Measurements from ENCODE around the gene APOD.

Gene APOD

GRCh38 chr3:195559723-195560409, 23.9 kb downstream of the APOD start:
- H3K4me3 ChIP-seq (ENCODE audit: low read length) = no peak overlapping the region

GRCh38 chr3:195558602-195559001, 25.1 kb downstream of the APOD start:
- no peak overlapping the region for H3K4me3 ChIP-seq (ENCODE audit: low read length)
- peak; percentile 33 for DNase-seq (ENCODE audit: low read depth)
- peak; percentile 51 for TF ChIP-seq CTCF (conservative IDR thresholded peaks at IDR 0.05; ENCODE audit: low read length)

More at GRCh38 chr3:195559723-195560409, 23.9 kb downstream of the APOD start:
- DNase-seq (ENCODE audit: low read depth) = no peak
- TF ChIP-seq CTCF (conservative IDR thresholded peaks at IDR 0.05; ENCODE audit: low read length) = no peak

GRCh38 chr3:195557322-195557721, 26.4 kb downstream of the APOD start:
- no peak overlapping the region for H3K4me3 ChIP-seq (ENCODE audit: low read length)

GRCh38 chr3:195556390-195556789, 27.4 kb downstream of the APOD start:
- H3K4me3 ChIP-seq (ENCODE audit: low read length) = no peak overlapping the region
- peak; percentile 31 for TF ChIP-seq CTCF (conservative IDR thresholded peaks at IDR 0.05; ENCODE audit: low read length)
- no peak for DNase-seq (ENCODE audit: low read depth)

More at GRCh38 chr3:195557322-195557721, 26.4 kb downstream of the APOD start:
- no peak for TF ChIP-seq CTCF (conservative IDR thresholded peaks at IDR 0.05; ENCODE audit: low read length)
- no peak for DNase-seq (ENCODE audit: low read depth)

- no peak overlapping the region for H3K4me3 ChIP-seq (ENCODE audit: low read length)
- TF ChIP-seq CTCF (conservative IDR thresholded peaks at IDR 0.05; ENCODE audit: low read length) = no peak
- DNase-seq (ENCODE audit: low read depth) = no peak
Measured at GRCh38 chr3:195555110-195555509, 28.6 kb downstream of the APOD start.

- no peak overlapping the region for H3K4me3 ChIP-seq (ENCODE audit: low read length)
- no peak for TF ChIP-seq CTCF (conservative IDR thresholded peaks at IDR 0.05; ENCODE audit: low read length)
- no peak for DNase-seq (ENCODE audit: low read depth)
Measured at GRCh38 chr3:195554458-195554857, 29.3 kb downstream of the APOD start.

- no peak overlapping the region for H3K4me3 ChIP-seq (ENCODE audit: low read length)
Measured at GRCh38 chr3:195553268-195553667, 30.5 kb downstream of the APOD start.

More at GRCh38 chr3:195553268-195553667, 30.5 kb downstream of the APOD start:
- no peak for DNase-seq (ENCODE audit: low read depth)
- no peak for TF ChIP-seq CTCF (conservative IDR thresholded peaks at IDR 0.05; ENCODE audit: low read length)
